HepG2 (cell line): Measurements from ENCODE around the gene CLEC11A. TPM values are rescaled to one million over a fixed set of nuclear protein-coding genes. Genes with fewer than 3 reads are reported as not detected.
A peak's percentile ranks its signal among the peaks of the same experiment; 100 is the strongest.

Experiments used
- ATAC-seq: fragments of 200-7000 bp; cut with Tn5 transposase; 3 replicates; pipeline ENCODE4 v1.9.1; 2020; ENCODE audit warnings: mild to moderate bottlenecking, moderate library complexity
- BruUV-seq: library from RNA; stranded (reverse); fragments of 400-500 nt; replicated peaks from 2 replicates; lab custom pipeline; 2021; lab: Mats Ljungman, UMichigan
- CTCF ChIA-PET: fragments of 300-600 bp; formaldehyde crosslinking; extraction: SDS; loops from one replicate; lab custom pipeline; 2021; ENCODE audit warnings: low total read pairs, inconsistent platforms, low intra/inter-chr PET ratio; lab: Yijun Ruan, JAX
- POLR2A ChIA-PET: fragments of 350-600 bp; sonication (Branson Sonifier 250); formaldehyde crosslinking; loops from one replicate; lab custom pipeline; 2020; ENCODE audit warnings: antibody characterized with exemption, inconsistent platforms; lab: Yijun Ruan, JAX
- DNase-seq: peaks from one replicate; pipeline ENCODE4 v3.0.0-alpha.2; 2015; ENCODE audit warnings: low spot score
- FAIRE-seq: peaks from 3 replicates; lab custom pipeline; 2011; peaks lifted over from hg19 to GRCh38; lab: Jason Lieb, UNC
- H2AFZ ChIP-seq: one replicate; pipeline ENCODE4 v1.6.1; 2011; ENCODE audit warnings: low read length, inconsistent platforms
- H3K27ac ChIP-seq: fragments of 300-600 bp; 3 replicates; pipeline ENCODE4 v1.8.0; 2011; ENCODE audit warnings: mixed run types, mild to moderate bottlenecking, mixed read lengths, low read length, inconsistent platforms; ENCODE audit not compliant: insufficient read depth; ENCODE audit errors: extremely low read length
- H3K27me3 ChIP-seq, 2 experiments: fragments of 200-600 bp in 1 of 2; 2 replicates in 1 of 2; 3 replicates in 1 of 2; pipeline versions ENCODE4 v1.6.0 to v1.8.0; 2011; ENCODE audit warnings: low read length in 2 of 2, mild to moderate bottlenecking in 2 of 2, moderate library complexity in 2 of 2, inconsistent platforms in 1 of 2; ENCODE audit not compliant: insufficient read depth in 2 of 2, control insufficient read depth in 1 of 2
- H3K36me3 ChIP-seq, 2 experiments: fragments of 200-600 bp in 1 of 2; replicated peaks in 1 of 2; 2 replicates in 1 of 2; 3 replicates in 1 of 2; pipeline versions ENCODE4 v1.5.1 to v1.8.0; 2011; ENCODE audit warnings: low read length in 2 of 2, inconsistent platforms in 1 of 2; ENCODE audit not compliant: insufficient read depth in 2 of 2, control insufficient read depth in 1 of 2
- H3K4me1 ChIP-seq: 2 replicates; pipeline ENCODE4 v1.5.1; 2012; ENCODE audit warnings: low read length, inconsistent platforms; ENCODE audit not compliant: insufficient read depth
- H3K4me2 ChIP-seq: 2 replicates; pipeline ENCODE4 v1.6.0; 2011; ENCODE audit warnings: low read depth, low read length, inconsistent platforms
- H3K4me3 ChIP-seq, 3 experiments: fragments of 200-600 bp in 1 of 3; sonication (generic), shearing (Covaris generic) in 1 of 3; replicated peaks in 1 of 3; 2 replicates each; pipeline ENCODE4 v1.5.1; 2011 to 2016; ENCODE audit warnings: low read length in 3 of 3, inconsistent platforms in 2 of 3, low read depth in 2 of 3, mild to moderate bottlenecking in 2 of 3, control low read depth in 1 of 3, mixed read lengths in 1 of 3; ENCODE audit not compliant: insufficient read depth in 1 of 3
- H3K79me2 ChIP-seq: one replicate; pipeline ENCODE4 v1.6.1; 2011; ENCODE audit warnings: low read length, inconsistent platforms; ENCODE audit not compliant: insufficient read depth
- H3K9ac ChIP-seq: 2 replicates; pipeline ENCODE4 v1.6.0; 2011; ENCODE audit warnings: mild to moderate bottlenecking, low read depth, low read length, inconsistent platforms; ENCODE audit not compliant: insufficient read depth
- H3K9me3 ChIP-seq: 2 replicates; pipeline ENCODE4 v1.5.1; 2012; ENCODE audit warnings: mild to moderate bottlenecking, low read length
- H4K20me1 ChIP-seq: 2 replicates; pipeline ENCODE4 v1.6.0; 2011; ENCODE audit warnings: inconsistent platforms, mild to moderate bottlenecking, low read length, moderate library complexity; ENCODE audit not compliant: insufficient read depth
- IRF9 ChIP-seq: sonication (generic); formaldehyde crosslinking; IDR thresholded peaks from 2 replicates; pipeline ENCODE4 v1.8.0; 2022; ENCODE audit warnings: missing genetic modification reagents, mild to moderate bottlenecking, borderline replicate concordance
- KLF15 ChIP-seq: sonication (generic); formaldehyde crosslinking; IDR thresholded peaks from 2 replicates; pipeline ENCODE4 v1.8.1; 2023; ENCODE audit warnings: borderline replicate concordance, mild to moderate bottlenecking, inconsistent platforms, missing genetic modification reagents, mixed read lengths
- MXI1 ChIP-seq: IDR thresholded peaks from 3 replicates; pipeline ENCODE4 v1.6.1; 2012; ENCODE audit warnings: low read depth, low read length, inconsistent platforms, borderline replicate concordance
- NCOA1 ChIP-seq: sonication (generic); formaldehyde crosslinking; IDR thresholded peaks from 2 replicates; pipeline ENCODE4 v1.9.0; 2021; ENCODE audit warnings: missing genetic modification reagents
- NFE2 ChIP-seq: sonication (generic); formaldehyde crosslinking; IDR thresholded peaks from 2 replicates; pipeline ENCODE4 v1.4.0; 2020; ENCODE audit warnings: missing genetic modification reagents
- NR2F1 ChIP-seq, 2 experiments: fragments of 450-650 bp in 1 of 2; formaldehyde crosslinking in 1 of 2; IDR thresholded peaks; 2 replicates each; pipeline versions ENCODE4 v1.5.0 to v1.6.1; 2016 to 2020; ENCODE audit warnings: mild to moderate bottlenecking in 1 of 2, missing compliant biosample characterization in 1 of 2, missing genetic modification reagents in 1 of 2, moderate library complexity in 1 of 2
- RFX1 ChIP-seq: fragments of 450-650 bp; IDR thresholded peaks from 2 replicates; pipeline ENCODE4 v1.6.1; 2017
- ZBTB42 ChIP-seq: sonication (generic); formaldehyde crosslinking; IDR thresholded peaks from 2 replicates; pipeline ENCODE4 v1.5.0; 2020; ENCODE audit warnings: mild to moderate bottlenecking, missing genetic modification reagents
- ZNF296 ChIP-seq: sonication (generic); formaldehyde crosslinking; conservative IDR thresholded peaks from 2 replicates; pipeline ENCODE4 v1.5.0; 2020; ENCODE audit warnings: mild to moderate bottlenecking, missing genetic modification reagents
- ZNF414 ChIP-seq: sonication (generic); formaldehyde crosslinking; IDR thresholded peaks from 2 replicates; pipeline ENCODE4 v1.5.0; 2020; ENCODE audit warnings: missing genetic modification reagents
- ZNF496 ChIP-seq: sonication (generic); formaldehyde crosslinking; IDR thresholded peaks from 2 replicates; pipeline ENCODE4 v1.8.1; 2023; ENCODE audit warnings: mild to moderate bottlenecking, moderate library complexity, missing genetic modification reagents; ENCODE audit not compliant: insufficient replicate concordance
- ZNF552 ChIP-seq: sonication (generic); formaldehyde crosslinking; IDR thresholded peaks from 2 replicates; pipeline ENCODE4 v1.9.0; 2022; ENCODE audit warnings: missing genetic modification reagents, mild to moderate bottlenecking, borderline replicate concordance
- WGBS: methylation state at CpG from one replicate; pipeline ENCODE4 v1.1.6; 2017; ENCODE audit warnings: low lambda C conversion rate; 5-methylcytosine and 5-hydroxymethylcytosine counted together
- in situ Hi-C: cut with HindIII; loops from 2 replicates; pipeline ENCODE4 v1.10.0; 2017; ENCODE audit warnings: low pct_unique_long_range_greater_than_20kb; ENCODE audit not compliant: extremely low pct_ligation_motif_present
- intact Hi-C: fragments of 100-400 bp; cut with micrococcal nuclease; formaldehyde crosslinking; loops from one replicate; pipeline ENCODE4 v1.10.0; 2022; ENCODE audit not compliant: unreplicated experiment
- polyA plus RNA-seq, 8 experiments: library from polyadenylated mRNA; depleted of rRNA in 3 of 8; stranded (reverse) in 7 of 8; unstranded in 1 of 8; fragments of >200 nt; fragmentation: Illumina TruSeq in 4 of 8; extraction: Trizol in 4 of 8; gene quantifications; 2 replicates each; pipeline versions ENCODE4 v1.2.1 to v1.2.3, GENCODE V29; 2011 to 2016; ENCODE audit warnings: low read depth in 4 of 8, missing spikeins in 1 of 8, mixed read lengths in 1 of 8; ENCODE audit not compliant: insufficient read depth in 1 of 8
- total RNA-seq, 5 experiments: library from RNA; depleted of rRNA; stranded (reverse); fragments of >200 nt; fragmentation: Illumina TruSeq; extraction: Trizol; gene quantifications; 2 replicates each; pipeline ENCODE4 v1.2.3, GENCODE V29; 2016; ENCODE audit warnings: low read depth in 1 of 5

CLEC11A gene
- total and polyA plus RNA-seq, 2 of the 13 experiments (the other 11 are each of a cell fraction or from before 2014, with no cell fraction given), result not detected

- Histone ChIP-seq H3K27me3 (peaks cover 0 to 8% of the 10 kb centered on the region in 2 experiments; a peak in 2 of 5 replicates), H4K20me1 (no peaks in the 10 kb centered on the region), H3K4me1 (no peaks in the 10 kb centered on the region), H3K9ac (no peak overlapping the region), H3K27ac (no peak overlapping the region), H3K4me3 (no peak overlapping the region), H2AFZ (no peak overlapping the region), H3K36me3 (no peaks in the 10 kb centered on the region), H3K9me3 (no peaks in the 10 kb centered on the region), H3K79me2 (no peaks in the 10 kb centered on the region), H3K4me2 (no peak overlapping the region)
- FAIRE-seq (no peak), ATAC-seq (no peak), DNase-seq (no peak)
- intact Hi-C loops, result no loop called here
- in situ Hi-C loops, result no loop called here
- CTCF ChIA-PET, result no interaction called here
- peak; percentile 49; the same call in 1 of the 2 replicates for TF ChIP-seq RFX1
- TF ChIP-seq ZNF414, result no peak
- TF ChIP-seq ZBTB42 (CRISPR knock-in tag), result no peak
- POLR2A ChIA-PET, result no interaction called here
- no TSS peak for BruUV-seq
- 29% methylated on average over 11 of the region's 11 CpGs for WGBS
Observed at GRCh38 chr19:50739914-50740426, 16.8 kb downstream of the CLEC11A start.

GRCh38 chr19:50741179-50741933 lies 18.2 kb downstream of the CLEC11A start:
- ATAC-seq (no peak), FAIRE-seq (no peak), DNase-seq (no peak)
- no TSS peak for BruUV-seq
- Histone ChIP-seq H2AFZ (no peak overlapping the region), H4K20me1 (no peaks in the 10 kb centered on the region), H3K27me3 (peaks cover 0 to 8% of the 10 kb centered on the region in 2 experiments; a peak in 2 of 5 replicates), H3K4me1 (no peaks in the 10 kb centered on the region), H3K79me2 (no peaks in the 10 kb centered on the region), H3K9ac (no peak overlapping the region), H3K27ac (no peak overlapping the region), H3K4me2 (no peak overlapping the region), H3K36me3 (no peaks in the 10 kb centered on the region), H3K9me3 (no peaks in the 10 kb centered on the region), H3K4me3 (no peak overlapping the region)
- in situ Hi-C loops (no loop called here), intact Hi-C loops (no loop called here)
- ChIA-PET POLR2A (no interaction called here), CTCF (no interaction called here)
- whole genome bisulfite sequencing, result 41% methylated on average over 14 of the region's 18 CpGs
- no peak for TF ChIP-seq IRF9
- TF ChIP-seq ZNF496, result no peak
- no peak for TF ChIP-seq NCOA1 (CRISPR knock-in tag)
- no peak for TF ChIP-seq NR2F1 (CRISPR knock-in tag; IDR thresholded peaks at IDR 0.05)
- TF ChIP-seq NFE2 (CRISPR knock-in tag), result no peak
- no peak for TF ChIP-seq ZNF296
- no peak for TF ChIP-seq KLF15 (CRISPR knock-in tag)
- no peak for TF ChIP-seq ZNF552 (CRISPR knock-in tag)
- no peak for TF ChIP-seq MXI1
